ENCODE measurements around the gene LIN7A. TPM values are rescaled to one million over a fixed set of nuclear protein-coding genes. Genes with fewer than 3 reads are reported as not detected.

The LIN7A gene
- total and polyA plus RNA-seq, 2 of the 8 experiments (the other 6 are each of a cell fraction or from before 2014, with no cell fraction given) = 5.8 to 22.0 TPM

DNA sequence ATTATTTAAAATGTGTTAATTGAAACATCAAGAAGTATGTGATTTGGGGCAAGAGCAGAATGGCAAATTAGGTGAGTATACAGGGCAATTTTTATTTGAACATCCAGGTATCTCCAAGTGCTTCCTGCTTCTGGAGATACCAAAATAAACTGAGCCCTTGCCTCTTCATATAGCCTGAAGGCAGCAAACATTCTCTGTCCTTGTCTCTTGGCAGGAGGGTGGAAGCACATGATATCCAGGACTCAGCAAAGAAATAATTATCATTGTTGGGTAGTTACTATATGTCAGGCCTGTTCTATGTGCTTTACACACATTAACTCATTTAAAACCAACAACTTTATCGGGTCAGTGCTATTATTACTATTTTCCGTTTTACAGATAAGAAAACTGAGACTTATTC lies 12.5 kb downstream of the LIN7A start (continued):
- TF ChIP-seq USF2 (IDR thresholded peaks at IDR 0.05; ENCODE audit: low read length) (no peak), POLR2A (IDR thresholded peaks at IDR 0.05; ENCODE audit: control extremely low read depth in 1 of 2, low read depth in 2 of 2, low read length in 2 of 2) (no peak), KDM1A (IDR thresholded peaks at IDR 0.05; ENCODE audit: borderline replicate concordance, low read length) (no peak), CEBPB (IDR thresholded peaks at IDR 0.05; ENCODE audit: low read depth, low read length) (no peak), KDM4A (IDR thresholded peaks at IDR 0.05; ENCODE audit: low read depth, low read length, severe bottlenecking) (no peak), EGR1 (IDR thresholded peaks at IDR 0.05; ENCODE audit: borderline replicate concordance, low read depth, low read length) (no peak)
